Measurements from ENCODE around the gene PUSL1. TPM values are rescaled to one million over a fixed set of nuclear protein-coding genes. Genes with fewer than 3 reads are reported as not detected.

PUSL1 gene
- total RNA-seq, 1 donor from 2014 or later, result 8.0 TPM

DNA sequence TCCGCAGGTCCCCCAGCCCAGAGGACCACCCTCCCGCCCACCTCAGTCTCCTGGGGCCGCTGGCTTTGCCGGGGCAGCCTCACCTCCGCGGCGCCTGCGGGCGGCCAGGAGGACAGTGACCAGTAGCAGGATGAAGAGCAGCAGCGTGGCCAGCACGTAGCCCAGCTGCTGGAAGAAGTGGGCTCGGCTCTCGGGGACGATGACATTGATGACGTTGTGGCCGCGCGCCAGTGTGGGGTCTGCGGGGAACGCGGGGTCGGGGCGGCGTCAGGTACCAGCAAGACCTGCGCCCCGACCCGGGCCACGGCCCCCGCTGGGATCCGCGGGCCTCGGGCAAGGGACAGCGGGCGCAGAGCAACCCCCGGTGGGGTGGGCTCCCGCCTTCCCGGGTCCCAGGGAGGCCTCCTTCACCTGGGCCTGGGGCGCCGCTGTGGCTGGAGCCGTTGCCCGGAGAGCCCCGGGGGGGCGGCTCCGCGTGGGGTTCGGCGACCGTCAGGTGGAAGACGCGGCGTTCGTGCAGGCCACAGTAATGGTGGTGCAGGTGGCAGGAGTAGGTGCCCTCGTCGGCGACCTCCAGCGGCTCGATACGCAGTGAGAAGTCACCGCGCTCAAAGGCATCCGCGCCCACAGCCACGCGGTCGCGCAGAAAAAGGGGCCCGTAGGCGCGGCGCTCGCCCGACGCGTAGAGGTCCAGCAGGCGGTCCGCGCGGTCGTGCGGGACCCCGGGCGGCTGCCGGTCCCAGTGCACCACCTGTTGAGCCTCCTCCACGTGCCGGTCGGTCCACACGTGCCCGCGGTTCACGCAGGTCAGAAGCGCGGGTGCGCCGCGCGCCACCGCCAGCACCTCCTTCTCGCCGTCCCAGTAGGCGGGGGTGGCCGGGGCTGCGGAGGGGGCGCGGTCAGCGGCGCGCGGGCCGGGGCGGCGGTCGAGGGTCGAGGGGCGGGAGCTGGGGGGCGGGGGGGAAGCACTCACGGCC, 46.2 kb downstream of the PUSL1 start:
- no peak for DNase-seq

DNA sequence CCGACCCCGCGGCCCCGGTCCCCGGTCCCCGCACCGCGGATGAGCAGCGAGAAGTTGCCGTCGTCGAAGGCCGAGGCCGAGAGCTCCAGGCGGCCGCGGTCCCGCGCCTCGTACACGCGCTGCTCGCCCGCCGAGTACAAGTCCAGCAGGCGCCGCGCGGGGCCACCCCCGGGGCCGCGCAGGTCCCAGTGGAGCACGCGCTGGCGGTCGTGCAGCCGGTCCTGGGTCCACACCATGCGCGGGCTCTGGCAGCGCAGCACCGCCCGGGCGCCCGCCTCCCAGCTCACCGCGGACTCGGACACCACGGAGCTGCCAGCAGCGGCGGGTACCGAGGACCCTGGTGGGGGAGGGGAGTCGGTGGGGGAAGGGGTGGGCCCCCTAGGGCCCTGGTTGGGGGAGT, 47.0 kb downstream of the PUSL1 start:
- DNase-seq, result no peak

DNA sequence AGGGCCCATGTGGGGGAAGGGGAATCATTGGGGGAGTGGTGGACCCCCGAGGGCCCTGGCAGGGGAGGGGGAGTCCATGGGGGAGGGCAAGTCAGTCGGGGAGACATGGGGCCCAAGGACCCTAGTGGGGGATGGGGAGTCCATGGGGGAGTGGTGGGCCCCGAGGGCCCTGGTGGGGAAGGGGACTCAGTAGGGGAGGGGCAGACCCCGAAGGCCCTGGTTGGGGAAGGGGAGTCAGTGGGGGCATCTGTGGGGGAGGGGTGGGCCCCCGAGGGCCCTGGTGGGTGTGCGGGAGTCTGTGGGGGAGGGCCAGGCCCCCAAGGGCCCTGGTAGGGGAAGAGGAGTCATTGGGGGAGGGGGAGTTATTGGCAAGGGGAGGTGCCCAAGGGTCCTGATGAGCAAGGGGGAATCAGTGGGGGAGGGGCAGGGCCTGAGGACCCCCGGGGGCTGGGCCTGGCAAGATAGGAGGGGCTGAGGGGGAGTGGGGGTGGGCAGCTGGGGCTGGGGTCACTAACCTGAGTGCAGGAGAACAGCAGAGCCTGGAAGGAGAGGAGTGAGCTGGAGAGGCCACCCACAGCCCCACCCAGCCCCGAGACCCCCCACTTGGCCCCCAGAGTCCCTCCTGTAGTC, 47.9 kb downstream of the PUSL1 start:
- no peak for DNase-seq

DNA sequence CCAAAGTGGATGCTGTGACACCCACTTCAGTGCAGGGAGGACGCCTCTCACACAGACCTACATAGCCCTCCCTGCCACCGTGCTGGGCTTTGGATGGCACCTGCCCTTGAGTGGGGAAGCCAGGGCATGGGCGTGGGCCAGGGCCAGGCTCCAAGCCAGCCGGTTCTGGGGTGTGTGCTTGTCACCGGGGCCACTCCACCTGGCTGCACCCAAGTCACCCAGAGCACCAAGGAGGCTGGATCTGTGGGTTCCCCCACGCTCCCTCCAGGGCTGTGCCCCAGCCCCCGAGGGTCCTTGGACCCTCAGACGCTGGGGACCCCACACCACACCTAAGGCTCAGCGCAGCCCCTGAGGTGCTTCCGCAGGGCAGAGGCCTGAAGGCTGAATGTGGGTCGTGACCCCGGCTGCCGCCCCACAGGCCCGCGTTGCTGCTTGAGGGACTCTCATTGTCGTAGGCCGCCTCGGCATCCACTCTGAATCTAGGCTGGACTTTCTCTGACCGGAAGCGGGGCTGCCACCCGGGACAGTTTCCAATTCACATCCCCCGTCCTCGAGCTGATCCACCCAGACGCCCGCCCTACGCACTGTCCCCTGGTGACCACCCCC, 48.5 kb downstream of the PUSL1 start:
- no peak for DNase-seq

DNA sequence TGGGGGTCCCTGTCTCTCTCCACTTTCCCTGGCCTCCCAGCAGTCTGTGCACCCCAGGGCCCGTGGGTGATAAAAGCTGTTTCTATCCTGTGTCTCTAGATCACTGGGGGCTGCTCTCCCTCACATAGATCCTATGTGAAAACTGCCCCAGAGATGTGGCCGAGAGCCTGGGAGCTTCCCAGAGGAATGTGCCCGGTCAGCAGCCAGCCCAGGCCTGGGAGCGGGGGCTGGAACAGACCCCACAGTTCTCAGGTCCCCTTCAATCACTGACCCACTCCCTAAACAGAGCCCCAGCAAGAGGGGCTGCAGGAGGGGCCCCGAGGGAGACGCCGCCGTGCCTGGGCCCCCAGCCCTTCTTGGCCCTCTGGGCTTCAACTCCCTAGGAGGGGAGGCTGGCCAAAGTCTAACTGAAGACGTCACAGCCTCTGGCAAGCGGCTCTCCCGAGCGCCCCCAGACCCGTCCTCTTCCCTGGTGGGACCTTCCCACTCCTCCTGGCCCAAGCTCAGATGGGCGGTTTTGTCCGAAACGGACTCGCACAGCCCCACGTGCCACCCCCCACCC, 49.6 kb downstream of the PUSL1 start:
- no peak for DNase-seq

DNA sequence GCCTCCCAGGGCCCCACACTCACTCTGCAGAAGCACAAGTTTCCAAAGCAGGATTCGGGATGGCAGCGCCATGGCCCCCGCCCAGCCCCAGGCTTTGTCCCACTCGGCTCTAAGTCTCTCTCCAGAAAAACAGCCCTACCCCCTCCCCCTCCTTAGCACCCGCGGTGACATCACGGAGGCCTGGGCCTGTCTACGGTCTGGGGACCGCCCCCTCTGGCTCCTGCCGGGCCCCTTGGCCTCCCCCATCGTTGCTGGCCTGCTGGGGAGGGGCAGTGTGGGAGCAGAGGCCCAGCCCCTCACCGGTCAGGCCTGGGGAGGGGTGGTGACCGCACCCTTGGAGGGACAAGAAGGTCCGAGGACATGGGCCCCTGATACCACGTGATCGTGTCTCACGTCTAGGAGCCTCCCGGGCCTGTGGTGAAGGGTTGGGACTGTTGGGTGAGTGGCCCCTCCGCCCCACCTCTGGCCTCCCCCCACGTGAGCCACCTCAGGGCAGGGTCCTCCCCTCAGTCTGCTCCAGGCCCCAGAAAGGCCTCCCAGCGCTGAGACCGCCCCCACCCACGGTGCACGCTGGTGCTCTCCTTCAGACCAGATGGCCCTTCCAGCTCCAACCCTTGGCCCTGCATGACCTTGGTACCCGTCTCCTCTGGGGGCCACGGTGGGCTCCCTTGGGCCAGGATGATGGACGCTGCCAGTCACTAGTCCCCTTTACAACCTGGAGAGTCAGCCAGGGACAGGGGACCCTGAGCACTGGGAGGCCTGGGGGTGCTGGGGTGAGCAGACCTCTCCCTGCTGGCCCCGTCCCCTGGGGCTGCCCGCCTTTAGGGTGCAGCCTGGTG, 50.3 kb downstream of the PUSL1 start, which contains the start of gene MXRA8:
TSS of gene MXRA8 (minus strand) at position 123 of the 839 bp plus-strand sequence. CDS start at position 72, 51 bp downstream.
- DNase-seq, result no peak

DNA sequence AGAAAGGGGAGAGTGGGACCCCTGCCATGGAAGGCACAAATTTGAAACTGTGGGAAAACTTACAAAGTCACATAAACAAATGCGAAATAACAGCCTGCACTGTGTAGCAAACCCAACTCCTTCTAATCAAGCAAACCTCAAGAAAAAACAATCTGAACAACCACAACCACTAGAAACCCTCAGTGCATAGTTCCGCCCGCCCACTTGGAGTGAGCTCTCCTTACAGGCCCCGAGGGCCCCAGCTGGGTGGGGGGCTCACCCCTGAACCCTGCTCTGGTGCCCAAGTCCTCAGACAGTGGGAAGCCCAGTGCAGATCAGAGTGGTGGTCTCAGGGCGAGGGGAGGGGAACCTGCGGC, 50.9 kb downstream of the PUSL1 start:
- no peak for DNase-seq

DNA sequence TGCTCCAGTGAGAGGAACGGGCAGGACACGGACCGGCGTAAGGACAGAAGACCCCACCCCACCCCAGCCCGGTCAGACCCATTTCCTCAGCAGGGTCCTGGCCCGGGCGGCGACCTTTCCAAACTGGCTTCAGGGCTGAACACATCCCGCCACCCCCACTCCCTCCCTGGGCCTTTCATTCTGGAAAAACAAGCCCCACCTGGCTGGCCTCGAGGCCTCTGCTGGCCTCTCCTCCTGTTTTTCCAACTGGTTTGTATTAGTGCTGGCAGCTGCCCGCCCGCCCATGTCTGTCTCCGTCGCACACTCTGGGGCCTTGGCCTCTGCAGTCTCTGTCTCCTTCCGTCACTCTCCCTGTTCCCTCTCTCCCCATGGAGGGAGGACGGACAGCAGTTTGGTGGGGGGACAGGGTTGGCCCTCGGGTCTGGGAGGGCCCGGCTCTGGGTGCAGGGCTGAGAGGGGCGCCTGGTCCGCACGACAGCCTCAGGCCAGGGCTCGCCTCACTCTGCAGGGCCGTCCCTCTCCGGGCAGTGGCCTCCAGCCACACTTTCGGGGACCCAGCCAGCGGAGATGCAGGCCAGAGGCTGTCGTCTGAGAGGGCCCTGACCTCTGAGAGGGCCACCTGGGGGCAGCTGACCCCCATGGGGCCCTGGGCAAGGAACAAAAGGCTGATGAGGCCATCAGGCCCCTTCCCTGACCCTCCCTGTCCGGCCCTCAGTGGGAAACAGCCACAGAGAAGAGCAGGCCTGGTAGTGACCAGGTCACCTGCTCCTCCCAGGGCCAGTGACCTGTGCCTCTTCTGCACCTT, 51.5 kb downstream of the PUSL1 start:
- DNase-seq, result no peak

DNA sequence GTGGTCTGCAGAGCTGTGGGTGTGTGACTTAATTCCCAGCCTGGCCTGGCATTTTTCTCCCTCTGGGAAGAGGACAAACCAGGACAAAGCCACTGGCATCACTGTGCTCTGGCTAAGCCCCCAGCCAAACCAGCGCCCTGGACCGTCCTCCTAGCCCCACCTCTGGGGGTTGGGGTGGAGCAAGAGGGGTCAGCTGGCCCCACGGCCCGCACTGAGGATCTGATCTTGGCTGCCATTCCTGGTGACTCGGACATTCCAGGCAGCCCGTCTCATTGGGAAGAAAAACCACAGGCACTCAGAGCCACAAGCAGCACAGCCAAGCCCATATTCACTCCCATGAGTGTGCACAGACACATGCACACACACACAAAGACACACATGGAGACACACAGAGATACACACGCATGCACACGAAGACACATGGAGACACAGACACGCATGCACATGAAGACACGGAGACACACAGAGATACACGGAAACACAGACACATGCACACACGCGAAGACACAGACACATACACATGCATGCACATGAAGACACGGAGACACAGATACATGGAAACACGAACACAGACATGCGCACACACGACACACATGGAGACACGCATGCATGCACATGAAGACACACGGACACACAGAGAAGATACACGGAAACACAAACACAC, 52.2 kb downstream of the PUSL1 start:
- no peak for DNase-seq

Small RNA genes lying within 50 kb of the gene (small RNA-seq; reads per million reads assigned to genes)
- not detected for gene MIR6726

Other genes with a start within 250 kb of the PUSL1 start
- gene RNF223, start 234.3 kb upstream of the PUSL1 start, total RNA-seq, result not detected
- 5.5 TPM for gene C1orf159, start 192.5 kb upstream of the PUSL1 start, total RNA-seq
- gene TTLL10, start 134.7 kb upstream of the PUSL1 start, total RNA-seq, result not detected
- gene TNFRSF18, start 102.0 kb upstream of the PUSL1 start, total RNA-seq, result not detected
- not detected for gene TNFRSF4, start 94.4 kb upstream of the PUSL1 start, total RNA-seq
- gene SDF4, start 76.6 kb upstream of the PUSL1 start, total RNA-seq, result 18.4 TPM
- gene B3GALT6, start 76.4 kb upstream of the PUSL1 start, total RNA-seq, result 27.1 TPM
- not detected for gene C1QTNF12, start 61.9 kb upstream of the PUSL1 start, total RNA-seq
- gene UBE2J2, start 34.7 kb upstream of the PUSL1 start, total RNA-seq, result 39.6 TPM
- 2.2 TPM for gene SCNN1D, start 28.2 kb upstream of the PUSL1 start, total RNA-seq
- 51.3 TPM for gene ACAP3, start 667 bp upstream of the PUSL1 start, total RNA-seq
- gene INTS11, start 16.1 kb downstream of the PUSL1 start, total RNA-seq, result 28.2 TPM
- gene CPTP, start 16.2 kb downstream of the PUSL1 start, total RNA-seq, result 12.3 TPM
- gene TAS1R3, start 22.7 kb downstream of the PUSL1 start, total RNA-seq, result 0.31 TPM
- 70.7 TPM for gene DVL1, start 40.8 kb downstream of the PUSL1 start, total RNA-seq
- gene MXRA8, start 50.0 kb downstream of the PUSL1 start, total RNA-seq, result 11.5 TPM
- 26.2 TPM for gene AURKAIP1, start 66.6 kb downstream of the PUSL1 start, total RNA-seq
- gene CCNL2, start 90.7 kb downstream of the PUSL1 start, total RNA-seq, result 116 TPM
- 50.4 TPM for gene MRPL20, start 98.7 kb downstream of the PUSL1 start, total RNA-seq
- 1.4 TPM for gene ANKRD65, start 112.7 kb downstream of the PUSL1 start, total RNA-seq
- 4.1 TPM for gene VWA1, start 127.1 kb downstream of the PUSL1 start, total RNA-seq
- gene ATAD3C, start 141.1 kb downstream of the PUSL1 start, total RNA-seq, result 0.62 TPM
- 11.7 TPM for gene ATAD3B, start 163.2 kb downstream of the PUSL1 start, total RNA-seq
- 7.3 TPM for gene ATAD3A, start 203.6 kb downstream of the PUSL1 start, total RNA-seq
- gene TMEM240, start 232.0 kb downstream of the PUSL1 start, total RNA-seq, result 18.1 TPM